ENCODE results near the gene DNAJC5. TPM values are rescaled to one million over a fixed set of nuclear protein-coding genes. Genes with fewer than 3 reads are reported as not detected.
"Not testable (repeated sequence)": the region's sequence is repeated elsewhere in the genome, so short reads cannot be mapped to it uniquely, and the experiment has no call there.

Gene DNAJC5
- total RNA-seq, 2 experiments from 2014 or later, result 48.3 to 49.2 TPM

DNA sequence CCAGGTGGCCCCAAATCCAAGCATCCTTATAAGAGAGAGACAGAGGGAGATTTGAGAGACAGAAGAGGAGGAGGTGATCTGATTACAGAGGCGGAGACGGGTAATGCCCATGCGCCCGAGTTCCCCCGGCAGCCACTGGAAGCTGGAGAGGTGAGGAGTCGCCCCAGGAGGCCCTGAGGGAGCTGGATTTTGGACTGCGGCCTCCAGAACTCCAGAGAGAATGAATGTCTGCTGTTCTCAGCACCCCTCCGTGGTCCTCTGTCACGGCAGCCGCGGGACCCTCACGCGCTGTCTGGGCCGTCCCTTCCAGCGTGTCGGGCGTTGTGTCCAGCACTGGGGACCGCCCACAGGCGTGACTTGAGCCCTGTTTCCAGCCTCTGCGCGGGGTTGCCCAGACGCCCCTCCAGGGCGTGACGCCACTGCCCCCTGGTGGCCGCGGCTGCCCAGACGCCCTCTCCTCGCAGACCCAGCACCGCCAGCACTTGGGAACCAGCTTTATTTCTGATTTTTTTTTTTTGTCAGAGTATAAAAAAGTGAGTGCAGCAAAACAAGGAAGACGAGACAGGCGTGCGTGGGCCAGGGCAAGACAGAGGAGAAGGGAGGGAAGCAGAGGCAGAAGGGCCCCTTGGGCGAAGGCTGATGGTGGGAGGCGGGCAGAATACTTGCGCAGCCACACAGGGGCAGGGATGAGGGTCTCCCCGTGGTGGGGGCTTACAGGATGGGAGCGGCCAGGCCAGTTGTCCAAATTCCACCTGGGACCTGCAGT is 78.9 kb downstream of the DNAJC5 start:
- H3K4me1 Mint-ChIP-seq, result peaks cover 37% of the 10 kb centered on the region
- no peak overlapping the region for H3K4me3 Mint-ChIP-seq
- POLR2A ChIA-PET, result interaction anchor here (0.6 to 2.1 kb wide), 4 partner anchors 17 to 334 kb away, joined by 3 to 11 read pairs (median 4); partner anchors contain the start of gene UCKL1
- no peak overlapping the region for H3K27ac Mint-ChIP-seq
- ATAC-seq (ENCODE audit: low read depth) (peak; percentile 44), DNase-seq (peak; percentile 91)
- peaks cover 4% of the 10 kb centered on the region for H3K27me3 Mint-ChIP-seq
- peaks cover 16% of the 10 kb centered on the region for H3K36me3 Mint-ChIP-seq
- no peaks in the 10 kb centered on the region for H3K9me3 Mint-ChIP-seq

DNA sequence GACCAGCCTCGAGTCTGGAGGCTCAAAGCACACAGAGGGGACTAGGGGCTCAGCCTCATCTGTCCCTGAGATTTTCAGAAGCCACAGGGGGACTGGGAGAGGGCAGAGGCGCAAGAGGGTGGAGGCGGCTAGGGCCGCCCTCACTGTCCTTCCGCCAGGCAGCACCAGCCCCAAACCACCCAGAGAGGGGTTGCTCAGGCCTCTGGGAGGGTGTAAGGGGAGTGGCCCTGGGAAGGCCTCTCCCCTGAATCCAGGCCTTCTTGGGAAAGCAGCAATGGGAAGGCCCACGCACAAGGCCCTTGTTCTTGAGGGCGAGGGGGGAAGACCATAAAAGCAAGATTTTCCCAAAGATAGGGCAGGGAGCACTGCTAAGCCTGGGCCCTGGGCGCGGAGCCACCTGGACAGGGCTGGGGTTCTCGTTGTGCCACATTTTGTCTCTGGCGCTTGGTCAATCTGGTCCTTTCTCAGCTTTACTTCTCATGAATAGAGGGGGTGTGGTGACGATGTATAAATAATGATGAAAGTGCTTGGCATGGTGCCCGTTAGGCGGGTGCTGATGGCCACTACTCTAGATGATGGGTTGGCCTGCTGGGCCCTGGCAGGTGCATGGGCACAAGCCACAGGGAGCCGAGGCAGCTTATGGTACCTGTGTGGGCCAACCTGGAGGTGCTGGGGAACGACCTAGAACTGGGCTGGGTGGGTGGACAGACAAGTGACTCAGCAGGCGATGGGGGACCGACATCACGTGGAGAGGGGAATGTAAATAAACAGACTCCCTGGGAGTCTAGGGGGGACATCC is 79.7 kb downstream of the DNAJC5 start:
- H3K27me3 Mint-ChIP-seq, result peaks cover 2% of the 10 kb centered on the region
- no peaks in the 10 kb centered on the region for H3K9me3 Mint-ChIP-seq
- peak; percentile 31 for DNase-seq
- no peak for ATAC-seq (ENCODE audit: low read depth)
- POLR2A ChIA-PET, result interaction anchor here (2.1 kb wide), 1 partner anchor 18 kb away, joined by 11 read pairs; the partner anchor contains the start of gene UCKL1
- no peak overlapping the region for H3K4me3 Mint-ChIP-seq
- H3K27ac Mint-ChIP-seq, result no peak overlapping the region
- H3K36me3 Mint-ChIP-seq, result peaks cover 16% of the 10 kb centered on the region
- peaks cover 34% of the 10 kb centered on the region for H3K4me1 Mint-ChIP-seq

DNA sequence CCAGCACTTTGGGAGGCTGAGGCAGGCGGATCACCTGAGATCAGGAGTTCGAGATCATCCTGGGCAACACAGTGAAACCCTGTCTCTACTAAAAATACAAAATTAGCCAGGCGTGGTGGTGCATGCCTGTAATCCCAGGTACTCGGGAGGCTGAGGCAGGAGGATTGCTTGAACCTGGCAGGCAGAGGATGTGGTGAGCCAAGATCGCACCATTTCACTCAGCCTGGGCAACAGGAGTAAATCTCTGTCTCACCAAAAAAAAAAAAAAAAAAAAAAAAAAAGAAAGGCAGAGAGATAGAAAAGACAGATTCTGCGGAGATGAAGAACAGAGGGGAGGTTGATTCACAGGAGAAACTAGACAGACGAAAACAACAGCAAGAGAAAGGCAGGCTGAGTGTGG is 81.6 kb downstream of the DNAJC5 start:
- DNase-seq; POLR2A ChIA-PET; H3K27me3 Mint-ChIP-seq; H3K9me3 Mint-ChIP-seq; ATAC-seq (ENCODE audit: low read depth): not testable (repeated sequence)
- peak overlapping the region; percentile 68 for H3K27ac Mint-ChIP-seq
- peak overlapping the region; percentile 14 for H3K4me3 Mint-ChIP-seq
- peaks cover 16% of the 10 kb centered on the region for H3K36me3 Mint-ChIP-seq
- peaks cover 45% of the 10 kb centered on the region for H3K4me1 Mint-ChIP-seq

DNA sequence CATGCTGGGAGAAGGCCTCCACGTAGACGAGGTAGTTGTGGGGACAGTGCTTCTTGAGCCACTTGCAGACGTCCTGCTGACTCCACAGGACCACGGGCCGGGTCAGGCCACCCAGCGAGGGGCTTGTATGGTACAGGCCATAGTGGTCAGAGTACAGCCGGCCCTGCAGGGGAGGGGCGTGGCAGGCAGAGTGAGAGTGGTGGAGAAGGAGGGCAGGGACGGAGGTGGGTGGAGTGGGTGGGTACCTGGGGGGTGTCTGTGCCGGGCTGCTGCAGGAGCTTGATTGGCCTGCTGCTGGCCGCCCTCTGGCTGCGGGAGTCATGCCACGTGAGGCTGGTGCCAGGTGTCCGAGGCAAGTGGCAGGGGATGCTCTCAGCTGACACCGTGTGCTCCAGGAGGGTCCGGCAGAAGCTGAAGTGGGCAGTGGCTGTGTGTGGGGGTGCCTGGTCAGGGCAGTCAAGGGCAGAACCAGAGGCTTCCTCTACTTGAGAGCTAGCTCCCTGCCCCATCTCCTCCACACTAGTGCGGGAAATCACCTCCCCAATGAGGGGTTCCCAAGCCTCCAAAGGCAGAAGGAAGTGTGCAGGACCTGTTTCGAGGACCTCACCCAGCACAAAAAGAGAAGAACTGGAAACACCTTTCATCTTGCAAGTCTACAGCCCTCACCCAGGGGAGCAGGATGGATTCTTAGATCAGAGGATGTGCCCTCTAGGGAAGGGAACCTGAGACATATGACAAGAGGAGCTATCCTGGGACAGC is 82.2 kb downstream of the DNAJC5 start:
- Mint-ChIP-seq H3K27ac (peak overlapping the region; percentile 90), H3K9me3 (no peaks in the 10 kb centered on the region), H3K4me1 (peaks cover 48% of the 10 kb centered on the region), H3K27me3 (no peaks in the 10 kb centered on the region), H3K36me3 (peaks cover 20% of the 10 kb centered on the region), H3K4me3 (peak overlapping the region; percentile 75)
- POLR2A ChIA-PET, result interaction anchor here (0.9 to 1.5 kb wide), 4 partner anchors 8 to 112 kb away, joined by 3 to 16 read pairs (median 3); partner anchors contain the start of genes TPD52L2 and UCKL1
- DNase-seq (peak; percentile 32), ATAC-seq (ENCODE audit: low read depth) (no peak)

DNA sequence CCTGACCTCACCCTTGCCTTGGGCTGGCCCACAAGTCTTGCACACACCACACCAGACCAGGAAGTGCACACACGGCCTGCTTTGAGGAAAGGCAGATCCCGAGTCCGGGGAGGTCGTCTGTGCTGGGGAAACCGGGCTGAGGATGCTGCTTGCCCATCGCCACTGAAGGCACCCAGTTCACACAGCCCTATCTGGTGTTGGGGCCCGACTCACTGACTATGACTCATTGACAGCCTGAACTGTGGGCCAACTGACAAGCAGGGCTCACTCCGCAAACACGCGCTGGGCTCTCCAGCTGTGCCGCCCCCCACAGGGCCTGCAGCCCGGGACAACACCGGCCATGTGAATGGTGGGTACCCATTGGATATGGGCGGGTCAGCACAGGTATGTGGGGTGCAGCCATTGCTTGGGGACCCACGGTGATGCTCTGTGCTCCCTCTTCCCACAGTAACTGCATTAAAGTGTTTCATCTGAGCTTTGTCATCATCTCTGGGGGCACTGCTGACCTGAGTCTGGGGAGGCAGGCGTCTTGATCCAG is 82.9 kb downstream of the DNAJC5 start:
- H3K9me3 Mint-ChIP-seq, result no peaks in the 10 kb centered on the region
- peaks cover 52% of the 10 kb centered on the region for H3K4me1 Mint-ChIP-seq
- peak; percentile 66 for DNase-seq
- H3K4me3 Mint-ChIP-seq, result peak overlapping the region; percentile 75
- POLR2A ChIA-PET, result interaction anchor here (0.9 to 1.5 kb wide), 4 partner anchors 9 to 113 kb away, joined by 3 to 16 read pairs (median 3); partner anchors contain the start of genes TPD52L2 and UCKL1
- peaks cover 19% of the 10 kb centered on the region for H3K36me3 Mint-ChIP-seq
- peak overlapping the region; percentile 90 for H3K27ac Mint-ChIP-seq
- peak; percentile 43 for ATAC-seq (ENCODE audit: low read depth)
- no peaks in the 10 kb centered on the region for H3K27me3 Mint-ChIP-seq

DNA sequence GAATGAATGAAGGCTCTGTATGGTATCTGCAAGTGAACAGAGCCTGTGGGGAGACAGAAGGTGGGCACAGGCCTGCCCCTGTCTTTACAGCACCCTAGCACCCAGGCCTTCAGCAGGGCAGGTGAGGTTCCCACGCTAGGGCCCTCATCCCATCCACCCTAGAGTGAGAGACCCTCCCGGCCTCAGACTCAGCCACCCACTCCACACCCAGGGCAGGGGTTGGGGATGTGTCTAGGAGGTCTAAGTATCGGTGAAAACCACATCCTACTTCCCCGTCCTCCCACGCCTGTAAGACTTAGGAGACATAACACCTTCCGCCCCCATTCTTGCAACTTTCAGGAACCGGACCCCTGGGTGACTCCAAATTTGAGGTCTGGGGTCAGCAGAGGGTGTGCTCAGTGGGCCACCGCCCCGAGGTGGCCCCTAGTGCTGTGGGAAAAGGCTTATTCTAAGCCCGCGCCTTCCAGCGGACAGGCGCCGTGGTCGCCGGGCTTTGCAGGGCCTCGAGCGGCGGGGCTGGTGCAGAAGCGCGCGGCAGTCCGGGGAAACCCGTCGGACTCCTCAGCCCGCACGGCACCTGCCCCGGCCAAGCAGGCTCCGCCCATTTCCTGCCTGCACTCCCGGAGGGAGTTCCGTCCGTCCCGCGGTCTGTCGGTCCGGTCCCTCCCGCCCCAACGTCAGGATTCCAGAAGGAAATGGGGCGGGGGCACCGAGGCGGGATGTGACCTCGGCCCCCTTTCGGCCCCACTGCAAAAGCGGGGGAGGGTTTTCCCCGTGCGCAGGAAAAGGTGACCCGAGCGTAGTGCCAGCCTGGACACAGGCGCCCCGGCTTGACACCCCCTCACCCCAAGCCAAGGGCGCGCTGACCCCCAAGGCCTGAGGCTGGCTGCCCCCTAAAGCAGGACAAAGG is 83.6 kb downstream of the DNAJC5 start:
- no peaks in the 10 kb centered on the region for H3K9me3 Mint-ChIP-seq
- ATAC-seq (ENCODE audit: low read depth) (peak; percentile 5), DNase-seq (peak; percentile 75)
- H3K27ac Mint-ChIP-seq, result peak overlapping the region; percentile 90
- no peaks in the 10 kb centered on the region for H3K27me3 Mint-ChIP-seq
- H3K4me3 Mint-ChIP-seq, result peak overlapping the region; percentile 75
- H3K36me3 Mint-ChIP-seq, result peaks cover 21% of the 10 kb centered on the region
- POLR2A ChIA-PET, result interaction anchor here (0.6 to 3.8 kb wide), 15 partner anchors 8 to 458 kb away, joined by 3 to 142 read pairs (median 7); partner anchors contain the start of genes C20orf204, OPRL1, PPDPF and RGS19
- peaks cover 52% of the 10 kb centered on the region for H3K4me1 Mint-ChIP-seq

DNA sequence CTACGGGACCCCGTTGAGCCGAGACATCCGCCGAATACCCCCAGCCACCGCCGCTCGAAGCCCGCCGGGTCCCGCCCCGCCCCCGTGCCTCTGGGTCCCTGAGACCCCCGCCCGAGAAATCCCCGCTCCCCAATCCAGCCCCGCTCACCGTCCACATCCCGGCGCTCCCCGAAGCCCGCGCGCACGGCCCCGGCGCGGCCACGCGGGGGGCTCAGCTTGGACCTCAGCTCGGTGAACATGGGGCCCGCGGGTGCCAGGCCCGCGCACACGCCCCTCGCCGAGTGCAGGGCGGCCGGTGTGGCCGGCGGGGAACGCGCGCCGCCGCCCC is 84.3 kb downstream of the DNAJC5 start:
- ATAC-seq (ENCODE audit: low read depth) (no peak), DNase-seq (no peak)
- H3K27me3 Mint-ChIP-seq, result no peaks in the 10 kb centered on the region
- POLR2A ChIA-PET, result interaction anchor here (0.6 to 3.8 kb wide), 14 partner anchors 9 to 458 kb away, joined by 3 to 142 read pairs (median 6); partner anchors contain the start of genes C20orf204, OPRL1, PPDPF and RGS19
- H3K4me3 Mint-ChIP-seq, result peak overlapping the region; percentile 75
- peaks cover 21% of the 10 kb centered on the region for H3K36me3 Mint-ChIP-seq
- peak overlapping the region; percentile 90 for H3K27ac Mint-ChIP-seq
- H3K4me1 Mint-ChIP-seq, result peaks cover 50% of the 10 kb centered on the region
- H3K9me3 Mint-ChIP-seq, result no peaks in the 10 kb centered on the region

DNA sequence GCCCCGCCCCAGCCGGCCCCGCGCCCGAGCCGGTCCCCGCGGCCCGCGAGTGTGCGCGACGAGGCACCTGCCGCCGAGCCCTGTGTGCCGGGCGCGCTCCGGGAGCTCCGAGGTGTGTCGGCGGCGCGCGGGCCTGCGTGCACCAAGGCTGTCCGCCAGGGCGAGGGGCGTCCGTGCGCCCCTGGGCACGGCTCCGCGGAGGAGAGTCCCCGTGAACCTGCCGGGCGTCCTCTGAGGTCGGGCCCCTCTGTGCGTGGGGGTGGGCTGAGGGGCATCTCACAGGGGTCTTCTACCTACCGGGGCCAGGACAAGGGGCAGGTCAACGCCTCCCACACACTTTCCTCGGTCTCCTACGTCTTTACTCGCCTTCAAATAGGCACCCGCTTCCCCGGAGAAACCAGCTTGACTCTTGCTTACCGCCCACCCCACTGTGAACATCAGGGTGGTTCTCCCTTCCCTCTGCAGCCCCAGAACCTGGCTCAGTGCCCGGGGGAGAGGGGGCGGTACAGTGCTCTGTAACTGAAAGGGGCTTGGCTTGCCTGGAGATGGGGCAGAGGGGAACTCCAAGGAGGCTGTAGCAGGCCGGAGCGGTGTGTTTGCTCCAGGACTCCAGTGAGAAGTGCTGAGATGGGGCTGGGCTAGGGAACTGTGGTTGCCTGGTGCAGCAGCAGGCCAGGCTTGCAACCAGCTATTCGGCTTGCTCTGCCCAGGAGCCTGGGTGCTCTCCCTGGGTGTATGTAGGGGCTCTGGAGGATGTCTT is 84.8 kb downstream of the DNAJC5 start, which contains the start of gene SAMD10:
Gene SAMD10 (minus strand): TSS at position 86 of the 760 bp plus-strand sequence. CDS start 175 bp downstream, outside the sequence.
- Mint-ChIP-seq H3K27ac (peak within 1 kb of the TSS; percentile 98), H3K36me3 (peaks cover 22% of the 10 kb centered on the region), H3K4me1 (peaks cover 52% of the 10 kb centered on the region), H3K27me3 (no peaks in the 10 kb centered on the region), H3K4me3 (peak within 1 kb of the TSS; percentile 96), H3K9me3 (no peaks in the 10 kb centered on the region)
- ATAC-seq (ENCODE audit: low read depth) (peak; percentile 33), DNase-seq (peak; percentile 81)
- POLR2A ChIA-PET, result interaction anchor here (0.5 to 3.8 kb wide), 23 partner anchors 10 to 459 kb away, joined by 3 to 142 read pairs (median 5); partner anchors contain the start of genes C20orf204, OPRL1, PPDPF and PTK6

DNA sequence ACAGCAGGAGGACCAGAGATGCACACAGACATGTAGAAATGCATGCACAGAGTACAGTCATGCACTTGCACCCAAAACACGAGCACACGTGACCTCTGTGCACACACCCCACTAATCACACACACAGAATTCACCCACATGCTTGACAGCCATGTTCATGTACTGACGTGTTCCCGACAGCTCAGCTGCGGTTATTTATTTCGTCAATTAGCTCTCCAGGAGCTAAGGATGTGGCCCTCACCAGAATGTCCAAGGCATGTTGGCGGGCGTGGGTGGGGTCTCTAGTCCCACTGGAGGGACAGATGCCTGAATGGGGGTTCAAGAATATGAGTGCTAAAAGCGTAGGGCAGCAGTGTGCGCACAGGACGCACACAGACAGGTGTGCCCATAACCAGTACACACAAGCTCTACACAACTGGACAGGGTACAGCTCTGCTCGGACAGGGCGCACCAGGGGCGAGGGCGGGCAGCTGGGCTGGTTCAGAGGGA is 85.4 kb downstream of the DNAJC5 start:
- DNase-seq (no peak), ATAC-seq (ENCODE audit: low read depth) (peak; percentile 7)
- Mint-ChIP-seq H3K4me1 (peaks cover 52% of the 10 kb centered on the region), H3K9me3 (no peaks in the 10 kb centered on the region), H3K36me3 (peaks cover 21% of the 10 kb centered on the region), H3K27ac (peak overlapping the region; percentile 98), H3K4me3 (peak overlapping the region; percentile 96), H3K27me3 (no peaks in the 10 kb centered on the region)
- POLR2A ChIA-PET, result interaction anchor here (0.6 to 3.8 kb wide), 23 partner anchors 9 to 460 kb away, joined by 3 to 142 read pairs (median 5); partner anchors contain the start of genes C20orf204, OPRL1, PPDPF and PTK6

DNA sequence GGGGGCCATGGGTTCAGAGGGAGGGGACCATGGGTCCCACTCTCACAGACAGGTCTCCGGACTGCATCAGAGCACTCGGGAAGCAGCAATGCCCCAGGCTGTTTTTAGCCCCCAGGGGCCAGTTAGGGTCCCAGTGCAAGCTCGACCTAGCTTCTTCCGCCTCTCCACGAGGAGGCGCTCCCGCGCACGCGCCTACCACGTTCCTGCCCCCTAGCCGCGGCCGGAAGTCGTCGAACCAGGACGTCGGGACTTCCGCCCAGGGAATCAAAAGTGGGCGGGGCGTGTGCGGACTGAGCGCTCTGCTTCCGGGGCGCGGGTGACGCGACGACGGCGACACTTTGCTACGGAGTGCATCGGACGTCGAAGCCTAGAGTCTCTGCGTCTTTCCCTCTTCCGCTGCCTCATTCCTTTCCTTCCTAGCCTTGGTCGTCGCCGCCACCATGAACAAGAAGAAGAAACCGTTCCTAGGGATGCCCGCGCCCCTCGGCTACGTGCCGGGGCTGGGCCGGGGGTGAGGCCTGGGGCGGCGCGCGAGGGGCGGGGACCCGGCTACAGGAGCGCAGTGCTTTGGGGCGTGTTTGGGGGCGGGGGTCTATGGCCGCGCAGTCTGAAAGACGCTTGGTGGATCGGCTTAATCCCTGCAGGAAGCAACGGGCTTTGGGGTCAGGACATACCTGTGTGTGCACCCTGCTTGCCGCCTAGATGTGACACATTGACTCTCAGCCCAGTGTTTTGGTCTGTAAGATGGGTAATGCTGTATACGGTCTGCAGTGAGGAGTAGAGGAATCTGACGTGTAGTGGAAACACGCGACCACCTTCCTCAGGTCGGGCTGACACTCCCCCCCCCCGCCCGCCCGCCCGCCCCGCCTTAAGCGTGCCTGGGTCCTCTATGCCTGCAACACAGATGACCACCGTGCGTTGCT is 86.1 kb downstream of the DNAJC5 start, which contains the start of gene PRPF6:
Gene PRPF6 (plus strand): TSS at position 327 of the 923 bp plus-strand sequence. CDS start 114 bp downstream, at position 441.
- POLR2A ChIA-PET, result interaction anchor here (0.6 to 3.8 kb wide), 25 partner anchors 8 to 460 kb away, joined by 3 to 142 read pairs (median 5); partner anchors contain the start of genes C20orf204, OPRL1, PPDPF and PTK6
- Mint-ChIP-seq H3K4me3 (peak within 1 kb of the TSS; percentile 96), H3K27ac (peak within 1 kb of the TSS; percentile 98), H3K9me3 (no peaks in the 10 kb centered on the region), H3K36me3 (peaks cover 27% of the 10 kb centered on the region), H3K4me1 (peaks cover 51% of the 10 kb centered on the region), H3K27me3 (no peaks in the 10 kb centered on the region)
- DNase-seq (peak; percentile 98), ATAC-seq (ENCODE audit: low read depth) (peak; percentile 62)
